HG02840 (cell line): Measurements from ENCODE around the gene DERA.
"Not testable (repeated sequence)": the region's sequence is repeated elsewhere in the genome, so short reads cannot be mapped to it uniquely, and the experiment has no call there.

Source experiments
- ATAC-seq: cut with Tn5 transposase; IDR thresholded peaks from one replicate; pipeline ENCODE4 v1.9.1; 2021; ENCODE audit warnings: mild to moderate bottlenecking, moderate library complexity, moderate number of reproducible peaks; ENCODE audit not compliant: unreplicated experiment, low FRiP score

The DERA gene

GRCh38 chr12:15956413-15957185 lies 45.5 kb downstream of the DERA start:
- ATAC-seq, result no peak

GRCh38 chr12:15962760-15963159 lies 51.6 kb downstream of the DERA start:
- no peak for ATAC-seq

GRCh38 chr12:15963271-15963670 lies 52.1 kb downstream of the DERA start:
- ATAC-seq, result no peak

GRCh38 chr12:15966426-15966825 lies 55.3 kb downstream of the DERA start:
- ATAC-seq, result no peak

- ATAC-seq, result not testable (repeated sequence)
Observed at GRCh38 chr12:15967053-15967452, 55.9 kb downstream of the DERA start.

- no peak for ATAC-seq
Observed at GRCh38 chr12:15971211-15971610, 60.1 kb downstream of the DERA start.

GRCh38 chr12:15972894-15973293 lies 61.8 kb downstream of the DERA start:
- no peak for ATAC-seq

- no peak for ATAC-seq
Observed at GRCh38 chr12:15977999-15978951, 67.1 kb downstream of the DERA start.

GRCh38 chr12:15979096-15980092 lies 68.3 kb downstream of the DERA start:
- ATAC-seq, result no peak

GRCh38 chr12:15982071-15982470 lies 70.9 kb downstream of the DERA start:
- ATAC-seq, result no peak

GRCh38 chr12:15982471-15982870 lies 71.3 kb downstream of the DERA start:
- no peak for ATAC-seq

- ATAC-seq, result no peak
Observed at GRCh38 chr12:15982921-15983320, 71.8 kb downstream of the DERA start.

GRCh38 chr12:15984097-15984800 lies 73.1 kb downstream of the DERA start:
- no peak for ATAC-seq

GRCh38 chr12:15984963-15985362 lies 73.8 kb downstream of the DERA start:
- ATAC-seq, result no peak

- ATAC-seq, result no peak
Observed at GRCh38 chr12:15987696-15988095, 76.6 kb downstream of the DERA start.

- ATAC-seq, result no peak
Observed at GRCh38 chr12:15988983-15989755, 78.0 kb downstream of the DERA start.

- ATAC-seq, result no peak
Observed at GRCh38 chr12:15995801-15996200, 84.7 kb downstream of the DERA start.

GRCh38 chr12:15996254-15996653 lies 85.1 kb downstream of the DERA start:
- no peak for ATAC-seq

GRCh38 chr12:15996948-15997347 lies 85.8 kb downstream of the DERA start:
- ATAC-seq, result no peak
